GM19238 (cell line): ENCODE measurements around the gene BRD2.

Source experiments
- DNase-seq: peaks from one replicate; pipeline ENCODE4 v3.0.0; 2011; ENCODE audit warnings: low spot score; ENCODE audit not compliant: insufficient read length

Gene BRD2

GRCh38 chr6:32972353-32973143 is 4.2 kb downstream of the BRD2 start:
- DNase-seq, result no peak

DNA sequence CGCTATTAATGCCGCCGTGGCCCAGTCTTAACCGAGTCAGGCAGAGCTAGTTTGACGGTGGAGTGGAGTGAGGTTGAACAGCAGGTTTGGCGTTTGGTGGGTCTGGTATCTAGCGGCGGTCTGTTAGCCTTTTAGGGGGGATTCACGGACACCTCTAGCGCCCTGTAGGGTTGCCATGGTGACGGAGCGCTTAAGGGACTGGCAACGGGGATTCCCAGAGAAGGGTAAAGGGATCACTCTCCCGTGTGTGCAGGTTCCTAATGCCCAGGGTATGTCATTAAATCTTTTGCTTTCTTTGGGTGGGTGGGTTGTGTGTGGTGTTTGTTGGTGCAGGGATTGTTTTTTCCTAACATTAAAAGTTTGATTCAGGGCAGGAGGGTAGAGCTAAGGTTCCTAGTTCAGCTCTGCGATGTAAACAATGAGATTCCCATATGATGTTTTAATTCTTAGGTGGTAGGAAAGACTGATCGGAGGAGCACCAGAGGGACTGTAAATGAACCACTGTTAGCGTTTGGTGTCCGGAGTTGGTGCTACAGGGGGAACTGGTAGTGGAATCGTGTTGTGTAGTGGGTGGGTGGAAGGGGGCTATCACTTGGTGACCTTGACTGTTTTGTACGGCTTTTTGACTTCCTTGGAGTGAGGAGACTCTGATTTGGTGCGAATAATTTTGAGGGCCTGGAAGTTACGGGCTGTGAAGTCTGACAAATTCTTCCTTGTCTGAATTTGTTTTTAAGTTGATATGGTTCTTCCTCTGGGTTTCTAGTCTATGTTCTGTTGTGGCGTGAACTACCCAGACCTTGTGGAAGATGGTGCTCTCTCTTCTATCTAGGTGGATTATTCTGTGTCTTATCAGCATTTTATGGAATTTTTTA is 5.0 kb downstream of the BRD2 start:
- no peak for DNase-seq

- no peak for DNase-seq
Observed at GRCh38 chr6:32974016-32974333, 5.6 kb downstream of the BRD2 start.

DNA sequence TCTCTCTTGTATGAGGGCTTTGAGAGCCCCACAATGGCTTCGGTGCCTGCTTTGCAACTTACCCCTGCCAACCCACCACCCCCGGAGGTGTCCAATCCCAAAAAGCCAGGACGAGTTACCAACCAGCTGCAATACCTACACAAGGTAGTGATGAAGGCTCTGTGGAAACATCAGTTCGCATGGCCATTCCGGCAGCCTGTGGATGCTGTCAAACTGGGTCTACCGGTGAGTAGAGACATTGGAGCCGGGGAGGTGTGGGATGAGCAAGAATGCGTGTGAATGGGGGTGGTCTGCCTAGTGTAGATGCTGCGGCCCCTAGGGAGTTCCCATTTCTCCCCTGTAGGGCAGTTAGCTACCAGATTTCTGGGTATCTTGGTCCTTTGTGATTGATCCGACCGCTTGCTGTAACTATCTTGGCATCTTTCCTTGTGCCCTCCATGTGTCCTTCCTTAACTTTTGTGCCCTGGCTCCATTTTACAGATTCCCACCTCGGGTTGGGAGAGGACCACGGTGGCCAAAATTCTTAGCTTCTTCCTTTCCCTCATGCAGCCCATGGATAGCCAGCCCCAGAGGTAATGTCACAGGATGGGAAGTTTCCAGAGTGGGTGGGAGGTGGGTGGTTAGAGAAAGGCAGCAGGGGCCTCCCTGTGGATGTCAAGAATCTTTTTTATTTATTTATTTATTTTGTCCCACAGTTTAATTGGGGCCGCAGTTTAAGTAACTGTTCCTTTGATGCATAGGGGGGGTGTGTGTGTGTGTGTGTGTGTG is 6.3 kb downstream of the BRD2 start:
- DNase-seq, result no peak

DNA sequence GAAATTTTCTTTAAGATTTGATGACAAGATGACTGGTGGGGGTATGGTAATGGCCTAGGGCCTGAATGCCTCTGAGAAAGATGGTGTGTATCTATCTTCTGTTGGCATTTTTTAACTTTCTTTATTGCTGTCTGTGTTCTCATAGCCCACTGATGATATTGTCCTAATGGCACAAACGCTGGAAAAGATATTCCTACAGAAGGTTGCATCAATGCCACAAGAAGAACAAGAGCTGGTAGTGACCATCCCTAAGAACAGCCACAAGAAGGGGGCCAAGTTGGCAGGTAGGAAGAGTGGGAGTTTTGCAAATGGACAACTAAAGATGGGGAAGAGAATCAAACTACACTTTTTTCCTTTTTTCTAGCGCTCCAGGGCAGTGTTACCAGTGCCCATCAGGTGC is 7.5 kb downstream of the BRD2 start:
- no peak for DNase-seq

DNA sequence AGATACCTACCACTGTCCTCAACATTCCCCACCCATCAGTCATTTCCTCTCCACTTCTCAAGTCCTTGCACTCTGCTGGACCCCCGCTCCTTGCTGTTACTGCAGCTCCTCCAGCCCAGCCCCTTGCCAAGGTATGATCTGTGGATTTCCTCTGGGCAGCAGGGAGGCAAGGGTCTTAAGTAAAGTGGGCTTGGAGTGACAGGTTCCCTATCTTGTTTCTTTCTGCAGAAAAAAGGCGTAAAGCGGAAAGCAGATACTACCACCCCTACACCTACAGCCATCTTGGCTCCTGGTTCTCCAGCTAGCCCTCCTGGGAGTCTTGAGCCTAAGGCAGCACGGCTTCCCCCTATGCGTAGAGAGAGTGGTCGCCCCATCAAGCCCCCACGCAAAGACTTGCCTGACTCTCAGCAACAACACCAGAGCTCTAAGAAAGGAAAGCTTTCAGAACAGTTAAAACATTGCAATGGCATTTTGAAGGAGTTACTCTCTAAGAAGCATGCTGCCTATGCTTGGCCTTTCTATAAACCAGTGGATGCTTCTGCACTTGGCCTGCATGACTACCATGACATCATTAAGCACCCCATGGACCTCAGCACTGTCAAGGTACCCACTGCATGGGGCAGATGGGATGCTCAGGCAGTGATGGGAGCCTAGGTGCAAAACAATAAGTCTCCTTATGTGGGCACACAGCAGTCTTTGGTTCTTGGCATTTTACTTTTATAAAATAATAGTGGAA is 8.1 kb downstream of the BRD2 start:
- no peak for DNase-seq

GRCh38 chr6:32977272-32977952 is 9.0 kb downstream of the BRD2 start:
- DNase-seq, result no peak

- no peak for DNase-seq
Observed at GRCh38 chr6:32977953-32978324, 9.5 kb downstream of the BRD2 start.

DNA sequence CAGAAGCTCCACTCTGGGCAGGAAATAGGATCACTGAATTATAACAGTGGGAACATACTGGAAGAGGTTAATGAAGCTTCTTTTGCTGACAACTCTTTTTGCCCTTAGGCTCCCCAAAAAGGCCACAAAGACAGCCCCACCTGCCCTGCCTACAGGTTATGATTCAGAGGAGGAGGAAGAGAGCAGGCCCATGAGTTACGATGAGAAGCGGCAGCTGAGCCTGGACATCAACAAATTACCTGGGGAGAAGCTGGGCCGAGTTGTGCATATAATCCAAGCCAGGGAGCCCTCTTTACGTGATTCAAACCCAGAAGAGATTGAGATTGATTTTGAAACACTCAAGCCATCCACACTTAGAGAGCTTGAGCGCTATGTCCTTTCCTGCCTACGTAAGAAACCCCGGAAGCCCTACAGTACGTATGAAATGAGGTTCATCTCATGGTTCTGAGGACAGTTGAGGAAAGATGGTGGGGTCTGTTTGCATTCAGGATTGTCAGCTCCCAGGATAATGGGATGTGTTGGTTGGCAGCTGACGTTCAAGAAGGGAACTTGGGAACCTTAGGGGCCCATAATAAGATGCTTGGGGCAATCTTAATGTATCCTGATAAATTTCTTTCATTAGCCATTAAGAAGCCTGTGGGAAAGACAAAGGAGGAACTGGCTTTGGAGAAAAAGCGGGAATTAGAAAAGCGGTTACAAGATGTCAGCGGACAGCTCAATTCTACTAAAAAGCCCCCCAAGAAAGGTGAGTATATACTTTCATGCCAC is 11.5 kb downstream of the BRD2 start:
- no peak for DNase-seq

DNA sequence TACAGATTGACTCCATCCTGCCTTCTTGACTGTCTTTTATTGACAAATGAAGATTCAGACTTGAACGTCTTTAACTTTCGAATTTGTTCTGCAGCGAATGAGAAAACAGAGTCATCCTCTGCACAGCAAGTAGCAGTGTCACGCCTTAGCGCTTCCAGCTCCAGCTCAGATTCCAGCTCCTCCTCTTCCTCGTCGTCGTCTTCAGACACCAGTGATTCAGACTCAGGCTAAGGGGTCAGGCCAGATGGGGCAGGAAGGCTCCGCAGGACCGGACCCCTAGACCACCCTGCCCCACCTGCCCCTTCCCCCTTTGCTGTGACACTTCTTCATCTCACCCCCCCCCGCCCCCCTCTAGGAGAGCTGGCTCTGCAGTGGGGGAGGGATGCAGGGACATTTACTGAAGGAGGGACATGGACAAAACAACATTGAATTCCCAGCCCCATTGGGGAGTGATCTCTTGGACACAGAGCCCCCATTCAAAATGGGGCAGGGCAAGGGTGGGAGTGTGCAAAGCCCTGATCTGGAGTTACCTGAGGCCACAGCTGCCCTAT is 12.2 kb downstream of the BRD2 start:
- DNase-seq, result no peak

DNA sequence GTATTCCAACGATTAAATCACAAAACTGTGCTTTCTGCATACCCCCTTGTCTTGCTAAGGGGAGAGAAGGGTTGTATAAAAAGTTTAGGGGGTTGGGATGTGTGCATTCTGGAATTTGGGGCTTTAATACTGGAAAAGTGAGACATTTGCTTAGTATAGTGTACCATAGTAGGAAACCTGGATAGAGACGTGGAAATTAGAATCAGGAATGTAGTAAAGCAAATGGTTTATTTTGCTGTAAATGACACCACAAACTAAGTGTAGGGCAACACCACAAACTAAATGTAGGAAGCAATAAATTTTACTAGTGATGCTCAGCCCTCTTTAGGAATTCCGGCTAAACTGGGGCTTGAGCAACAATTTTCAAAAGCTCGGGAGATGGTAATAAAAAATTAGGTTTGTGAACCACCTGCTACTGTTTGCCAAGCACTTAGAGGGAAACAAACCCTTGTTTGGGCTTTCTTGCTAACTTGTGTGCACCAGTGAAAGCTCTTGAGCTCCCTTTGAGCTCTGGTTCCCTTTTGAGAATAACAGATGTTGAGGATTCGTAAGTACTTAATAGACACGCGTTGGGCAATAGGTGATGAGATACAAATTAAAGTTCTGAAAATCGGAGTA is 13.8 kb downstream of the BRD2 start:
- DNase-seq, result no peak

GRCh38 chr6:32982702-32983492 is 14.5 kb downstream of the BRD2 start:
- no peak for DNase-seq

DNA sequence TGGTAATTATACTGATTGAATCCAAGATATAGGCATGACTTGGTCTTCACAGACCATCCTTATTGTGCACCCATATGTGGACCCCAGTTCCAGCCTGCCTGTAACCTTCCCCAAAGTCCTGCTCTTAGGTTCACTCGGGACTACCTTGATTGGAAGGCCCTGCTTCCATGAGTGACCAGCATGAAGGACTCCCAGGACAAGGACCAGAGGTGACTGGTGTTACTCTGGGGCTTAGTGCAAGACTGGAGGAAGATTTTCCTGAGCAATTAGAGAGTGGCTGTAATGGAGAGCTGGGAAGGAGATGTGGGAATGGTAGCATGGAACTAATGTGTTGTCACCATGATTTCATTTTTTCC is 15.1 kb downstream of the BRD2 start:
- no peak for DNase-seq

DNA sequence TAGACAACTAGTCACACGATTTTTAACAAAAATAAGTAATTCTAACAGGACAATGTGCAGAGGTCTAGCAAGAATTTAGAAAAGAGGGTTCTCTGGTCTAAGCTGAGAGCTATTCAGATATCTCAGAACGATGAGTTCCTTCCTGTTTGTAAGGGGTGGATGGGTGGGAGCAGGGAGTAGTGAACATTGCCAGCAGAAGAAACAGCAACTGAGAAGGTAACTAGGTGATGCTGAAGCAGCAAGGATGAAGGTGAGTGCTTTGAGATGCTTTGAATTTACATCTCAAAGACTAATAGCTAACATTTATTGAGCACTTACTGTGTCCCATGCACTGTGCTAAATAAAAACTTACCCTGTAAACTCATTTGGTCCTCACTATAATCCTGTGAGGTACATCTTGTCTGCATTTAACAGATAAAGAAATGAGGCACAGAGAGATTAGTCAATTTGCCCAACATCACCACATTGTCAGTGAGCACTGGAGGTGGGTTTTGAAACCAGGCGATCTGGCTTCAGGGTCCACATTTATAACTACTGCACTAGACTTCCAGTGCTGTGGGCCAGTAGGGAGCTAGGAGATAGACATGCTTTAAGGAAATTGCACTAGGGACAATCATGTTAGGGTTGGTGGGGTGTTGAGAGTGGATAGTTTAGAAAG is 15.7 kb downstream of the BRD2 start:
- no peak for DNase-seq

DNA sequence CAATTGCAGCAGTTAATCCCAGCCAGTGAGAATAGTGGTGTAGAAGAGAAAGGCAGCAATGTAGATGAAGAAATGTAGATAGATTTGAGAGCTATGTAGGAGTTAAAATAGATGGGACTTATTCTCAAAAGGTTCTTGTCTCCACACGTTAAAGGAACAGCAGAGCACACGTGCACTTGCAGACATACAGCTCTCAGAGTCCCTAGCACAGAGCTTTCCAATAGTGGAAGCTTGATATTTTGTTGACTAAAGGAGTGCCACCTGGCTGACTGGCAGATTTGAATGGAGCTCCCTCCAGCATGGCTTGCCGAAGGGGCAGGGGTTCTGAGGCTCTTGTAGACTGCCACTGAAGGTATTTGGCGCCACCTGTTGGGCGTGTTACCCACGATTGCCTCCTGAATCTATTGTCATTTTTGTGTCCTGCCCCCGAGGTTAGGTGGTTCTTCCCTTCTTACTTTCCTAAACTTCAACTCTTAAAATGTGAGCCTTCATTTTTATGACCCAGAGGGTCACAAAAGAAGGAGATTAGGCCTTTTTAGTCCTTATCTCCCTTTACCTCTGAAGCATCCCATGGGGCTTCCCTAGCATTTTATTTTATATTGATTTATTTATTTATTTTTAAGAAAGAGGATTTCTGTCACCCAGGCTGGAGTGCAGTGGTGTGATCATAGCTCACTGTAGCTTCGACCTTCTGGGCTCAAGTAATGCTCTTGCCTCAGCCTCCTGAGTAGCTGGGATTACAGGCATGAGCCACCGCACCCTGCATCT is 16.4 kb downstream of the BRD2 start:
- DNase-seq, result peak; percentile 61

DNA sequence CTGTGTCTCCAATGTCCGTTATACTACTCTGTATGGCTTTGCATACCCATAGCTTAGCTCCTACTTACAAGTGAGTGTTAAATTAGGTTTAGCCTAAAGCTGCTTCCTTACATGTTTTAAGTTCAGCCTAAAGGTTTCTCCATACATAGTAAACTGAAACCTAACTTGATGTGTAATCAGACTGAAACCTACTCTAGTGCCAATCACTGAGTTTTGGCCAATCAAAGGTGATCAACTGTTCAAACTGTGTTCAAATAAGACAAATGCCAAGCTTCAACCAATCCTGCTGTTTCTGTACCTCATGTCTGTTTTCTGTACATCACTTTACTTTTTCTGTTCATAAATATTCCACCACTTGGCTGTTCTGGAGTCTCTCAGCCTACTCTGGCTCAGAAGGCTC is 21.0 kb downstream of the BRD2 start:
- no peak for DNase-seq

- no peak for DNase-seq
Observed at GRCh38 chr6:32991972-32992371, 23.6 kb downstream of the BRD2 start.
